Suprapubic skin (tissue), 4 donors: ENCODE measurements around the gene NETO2.

Experiments used
- EP300 ChIP-seq: sonication (generic); formaldehyde crosslinking; IDR thresholded peaks from one replicate; pipeline ENCODE4 v1.6.1; 2017; ENCODE audit warnings: antibody characterized with exemption
- POLR2A ChIP-seq, 2 donors: fragments of 450-650 bp; IDR thresholded peaks; one replicate each; pipeline ENCODE4 v1.6.1; 2017; ENCODE audit warnings: antibody characterized with exemption in 2 of 2, mild to moderate bottlenecking in 2 of 2, moderate library complexity in 2 of 2
- POLR2AphosphoS5 ChIP-seq, 3 donors: sonication (generic); formaldehyde crosslinking; IDR thresholded peaks; one replicate each; pipeline ENCODE4 v1.6.1; 2017; ENCODE audit warnings: antibody characterized with exemption in 3 of 3
- TF ChIP-seq, protein P1 (sequence below), 2 donors: fragments of 200-600 bp in 1 of 2; fragments of 450-650 bp in 1 of 2; sonication (generic) in 1 of 2; IDR thresholded peaks; one replicate each; pipeline ENCODE4 v1.5.1; 2016 to 2019; ENCODE audit warnings: antibody characterized with exemption in 2 of 2, mild to moderate bottlenecking in 1 of 2, moderate library complexity in 1 of 2

DNA sequence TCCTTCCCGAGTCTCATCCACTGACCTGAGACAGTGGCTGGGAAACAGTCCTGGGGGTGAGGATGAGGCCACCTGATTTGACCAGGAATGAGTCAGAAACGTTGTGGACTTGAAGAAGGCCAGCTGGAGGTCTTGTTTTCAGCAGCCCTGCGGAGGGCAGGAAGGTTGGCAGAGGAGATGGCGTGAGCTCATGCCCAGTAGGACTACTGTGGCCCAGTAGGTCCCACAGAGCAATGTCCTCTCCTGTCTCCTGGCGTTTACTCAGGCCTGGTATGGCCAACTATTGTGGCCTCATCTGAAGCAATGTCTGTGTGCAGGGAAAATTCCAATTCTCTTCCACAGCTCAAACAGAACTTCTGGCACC, 86.1 kb downstream of the NETO2 start:
- TF ChIP-seq, protein P1, sequence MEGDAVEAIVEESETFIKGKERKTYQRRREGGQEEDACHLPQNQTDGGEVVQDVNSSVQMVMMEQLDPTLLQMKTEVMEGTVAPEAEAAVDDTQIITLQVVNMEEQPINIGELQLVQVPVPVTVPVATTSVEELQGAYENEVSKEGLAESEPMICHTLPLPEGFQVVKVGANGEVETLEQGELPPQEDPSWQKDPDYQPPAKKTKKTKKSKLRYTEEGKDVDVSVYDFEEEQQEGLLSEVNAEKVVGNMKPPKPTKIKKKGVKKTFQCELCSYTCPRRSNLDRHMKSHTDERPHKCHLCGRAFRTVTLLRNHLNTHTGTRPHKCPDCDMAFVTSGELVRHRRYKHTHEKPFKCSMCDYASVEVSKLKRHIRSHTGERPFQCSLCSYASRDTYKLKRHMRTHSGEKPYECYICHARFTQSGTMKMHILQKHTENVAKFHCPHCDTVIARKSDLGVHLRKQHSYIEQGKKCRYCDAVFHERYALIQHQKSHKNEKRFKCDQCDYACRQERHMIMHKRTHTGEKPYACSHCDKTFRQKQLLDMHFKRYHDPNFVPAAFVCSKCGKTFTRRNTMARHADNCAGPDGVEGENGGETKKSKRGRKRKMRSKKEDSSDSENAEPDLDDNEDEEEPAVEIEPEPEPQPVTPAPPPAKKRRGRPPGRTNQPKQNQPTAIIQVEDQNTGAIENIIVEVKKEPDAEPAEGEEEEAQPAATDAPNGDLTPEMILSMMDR (IDR thresholded peaks at IDR 0.05) = no peak
- no peak for TF ChIP-seq POLR2AphosphoS5 (IDR thresholded peaks at IDR 0.05)
- TF ChIP-seq POLR2A (IDR thresholded peaks at IDR 0.05) = no peak
- no peak for TF ChIP-seq EP300
